A549 (cell line): Measurements from ENCODE around the gene TMEM60. TPM values are rescaled to one million over a fixed set of nuclear protein-coding genes. Genes with fewer than 3 reads are reported as not detected.

Experiments used
- ATAC-seq, 2 experiments: fragments of 200-7000 bp in 1 of 2; fragments of >200 bp in 1 of 2; cut with Nextera tagmentation in 1 of 2; cut with Tn5 transposase in 1 of 2; 3 replicates each; pipeline versions ENCODE4 v1.8.0 to v1.9.1; 2018 to 2020; ENCODE audit warnings: mild to moderate bottlenecking in 1 of 2, moderate library complexity in 1 of 2
- CTCF ChIA-PET: fragments of 300-600 bp; sonication (Branson Sonifier 250); formaldehyde crosslinking; extraction: SDS; loops from one replicate; lab custom pipeline; 2021; ENCODE audit warnings: antibody characterized with exemption, inconsistent platforms; lab: Yijun Ruan, JAX
- POLR2A ChIA-PET: fragments of 350-600 bp; formaldehyde crosslinking; extraction: SDS; loops from one replicate; lab custom pipeline; 2021; ENCODE audit warnings: antibody characterized with exemption, inconsistent platforms; lab: Yijun Ruan, JAX
- DNase-seq, 2 experiments: peaks; one replicate each; pipeline versions ENCODE4 v3.0.0 to v3.0.0-alpha.2; 2011 to 2016; ENCODE audit warnings: low read depth in 1 of 2, low spot score in 1 of 2
- FAIRE-seq: peaks from 2 replicates; lab custom pipeline; 2011; peaks lifted over from hg19 to GRCh38; lab: Jason Lieb, UNC
- H3K27ac ChIP-seq, 2 experiments: fragments of >200 bp; sonication (Bioruptor Twin); formaldehyde crosslinking; 3 replicates each; pipeline ENCODE4 v1.5.1; 2016 to 2017
- H3K4me1 ChIP-seq: fragments of >200 bp; sonication (Bioruptor Twin); formaldehyde crosslinking; 3 replicates; pipeline ENCODE4 v1.6.1; 2016
- H3K4me2 ChIP-seq: fragments of >200 bp; sonication (Bioruptor Twin); formaldehyde crosslinking; 3 replicates; pipeline ENCODE4 v1.6.1; 2016
- H3K4me3 ChIP-seq: fragments of >200 bp; sonication (Bioruptor Twin); formaldehyde crosslinking; 3 replicates; pipeline ENCODE4 v1.5.1; 2016
- H3K9me3 ChIP-seq: fragments of >200 bp; sonication (Bioruptor Twin); formaldehyde crosslinking; 3 replicates; pipeline ENCODE4 v1.6.1; 2016
- BHLHE40 ChIP-seq: IDR thresholded peaks from 2 replicates; pipeline ENCODE4 v1.6.1; 2012; ENCODE audit warnings: low read depth, low read length, inconsistent platforms
- CEBPB ChIP-seq, 2 experiments: fragments of >200 bp in 1 of 2; sonication (Bioruptor Twin) in 1 of 2; formaldehyde crosslinking in 1 of 2; IDR thresholded peaks; 2 replicates each; pipeline ENCODE4 v1.6.1; 2012 to 2016
- CHD4 ChIP-seq: fragments of 200-600 bp; sonication (generic); IDR thresholded peaks from 2 replicates; pipeline ENCODE4 v1.6.1; 2016; ENCODE audit warnings: antibody characterized with exemption, mild to moderate bottlenecking, borderline replicate concordance
- EHF ChIP-seq: fragments of 250-450 bp; sonication (Bioruptor Pico); IDR thresholded peaks from 2 replicates; pipeline ENCODE4 v1.5.0; 2020; ENCODE audit warnings: mild to moderate bottlenecking
- EHMT2 ChIP-seq: fragments of 200-600 bp; sonication (generic); IDR thresholded peaks from 2 replicates; pipeline ENCODE4 v1.6.1; 2016; ENCODE audit warnings: antibody characterized with exemption, low read depth, mild to moderate bottlenecking, moderate library complexity
- ESRRA ChIP-seq: fragments of 150-350 bp; IDR thresholded peaks from 2 replicates; pipeline ENCODE4 v1.6.1; 2014; ENCODE audit warnings: mild to moderate bottlenecking, low read length, borderline replicate concordance
- FOXS1 ChIP-seq: fragments of 250-450 bp; sonication (Bioruptor Pico); IDR thresholded peaks from 2 replicates; pipeline ENCODE4 v1.5.0; 2020; ENCODE audit warnings: mild to moderate bottlenecking, moderate library complexity
- GATA3 ChIP-seq: IDR thresholded peaks from 2 replicates; pipeline ENCODE4 v1.6.1; 2012; ENCODE audit warnings: borderline replicate concordance
- HES2 ChIP-seq: fragments of >200 bp; sonication (Bioruptor Twin); formaldehyde crosslinking; IDR thresholded peaks from 2 replicates; pipeline ENCODE4 v1.6.1; 2016
- HEYL ChIP-seq: fragments of 250-450 bp; sonication (Bioruptor Pico); IDR thresholded peaks from 2 replicates; pipeline ENCODE4 v1.8.0; 2021; ENCODE audit warnings: mild to moderate bottlenecking, moderate library complexity
- HOXB13 ChIP-seq: fragments of 250-450 bp; sonication (Bioruptor Pico); IDR thresholded peaks from 2 replicates; pipeline ENCODE4 v1.5.0; 2020; ENCODE audit warnings: low read depth, mild to moderate bottlenecking, moderate library complexity
- JUN ChIP-seq, 2 experiments: fragments of >200 bp; sonication (Bioruptor Twin); formaldehyde crosslinking; IDR thresholded peaks; 2 replicates in 1 of 2; 3 replicates in 1 of 2; pipeline ENCODE4 v1.6.1; 2016 to 2017
- JUNB ChIP-seq: fragments of >200 bp; sonication (Bioruptor Twin); formaldehyde crosslinking; IDR thresholded peaks from 2 replicates; pipeline ENCODE4 v1.6.1; 2016
- MAFK ChIP-seq: fragments of 450-650 bp; IDR thresholded peaks from 2 replicates; pipeline ENCODE4 v1.6.1; 2014; ENCODE audit not compliant: partially characterized antibody
- MAX ChIP-seq: IDR thresholded peaks from 2 replicates; pipeline ENCODE4 v1.6.1; 2012
- NFE2L2 ChIP-seq: fragments of 150-350 bp; conservative IDR thresholded peaks from 2 replicates; pipeline ENCODE4 v1.6.1; 2014; ENCODE audit warnings: low read length
- NR3C1 ChIP-seq: fragments of >200 bp; sonication (Bioruptor Twin); formaldehyde crosslinking; IDR thresholded peaks from 3 replicates; pipeline ENCODE4 v1.6.1; 2017
- RARB ChIP-seq: fragments of 250-450 bp; sonication (Bioruptor Pico); IDR thresholded peaks from 2 replicates; pipeline ENCODE4 v1.8.0; 2021; ENCODE audit warnings: mild to moderate bottlenecking, moderate library complexity
- RFX5 ChIP-seq: fragments of 450-650 bp; IDR thresholded peaks from 2 replicates; pipeline ENCODE4 v1.7.1; 2014; ENCODE audit warnings: antibody characterized with exemption, mild to moderate bottlenecking, moderate library complexity
- SMC3 ChIP-seq: fragments of >200 bp; sonication (Bioruptor Twin); formaldehyde crosslinking; IDR thresholded peaks from 3 replicates; pipeline ENCODE4 v1.6.1; 2018; ENCODE audit warnings: inconsistent platforms
- SREBF2 ChIP-seq: fragments of 450-650 bp; IDR thresholded peaks from 2 replicates; pipeline ENCODE4 v1.6.1; 2014; ENCODE audit warnings: mild to moderate bottlenecking, moderate library complexity
- TFCP2L1 ChIP-seq: fragments of 250-450 bp; sonication (Bioruptor Pico); IDR thresholded peaks from 2 replicates; pipeline ENCODE4 v1.5.0; 2021; ENCODE audit warnings: mild to moderate bottlenecking
- TP53 ChIP-seq: fragments of 250-450 bp; sonication (Bioruptor Pico); IDR thresholded peaks from 2 replicates; pipeline ENCODE4 v1.5.0; 2021; ENCODE audit warnings: mild to moderate bottlenecking, moderate library complexity
- ZNF302 ChIP-seq: fragments of 250-450 bp; sonication (Bioruptor Pico); IDR thresholded peaks from 2 replicates; pipeline ENCODE4 v1.9.0; 2021; ENCODE audit warnings: inconsistent platforms, mild to moderate bottlenecking, moderate library complexity
- ZSCAN20 ChIP-seq: fragments of 250-450 bp; sonication (Bioruptor Pico); IDR thresholded peaks from 2 replicates; pipeline ENCODE4 v1.8.0; 2022; ENCODE audit warnings: mild to moderate bottlenecking, moderate library complexity
- WGBS: methylation state at CpG from one replicate; pipeline ENCODE4 v1.1.6; 2017; ENCODE audit errors: missing lambda C conversion rate; 5-methylcytosine and 5-hydroxymethylcytosine counted together
- polyA plus RNA-seq, 4 experiments: library from polyadenylated mRNA; depleted of rRNA in 3 of 4; stranded (reverse); fragments of >200 nt; fragmentation: RNase III in 1 of 4; extraction: RNeasy Plus Mini Kit Qiagen cat#74134 plus additional on column Dnase treatment in 1 of 4; gene quantifications; 2 replicates in 3 of 4; 3 replicates in 1 of 4; pipeline ENCODE4 v1.2.3, GENCODE V29; 2011 to 2017
- TF ChIP-seq, protein P1 (sequence below): IDR thresholded peaks from 2 replicates; pipeline ENCODE4 v1.6.1; 2012; ENCODE audit warnings: low read depth, borderline replicate concordance
- TF ChIP-seq, protein P2 (sequence below): fragments of 150-350 bp; IDR thresholded peaks from 2 replicates; pipeline ENCODE4 v1.6.1; 2014; ENCODE audit warnings: low read depth, mild to moderate bottlenecking, low read length
- TF ChIP-seq, protein P3 (sequence below): fragments of >200 bp; sonication (Bioruptor Twin); formaldehyde crosslinking; IDR thresholded peaks from 3 replicates; pipeline ENCODE4 v1.5.1; 2016

The TMEM60 gene
- polyA plus RNA-seq, 2 of the 4 experiments (the other 2 are of a cell fraction): 33.8 to 54.7 TPM

GRCh38 chr7:77808517-77808916, 10.3 kb upstream of the TMEM60 start:
- Histone ChIP-seq H3K4me2 (no peak overlapping the region), H3K9me3 (peaks cover 31% of the 10 kb centered on the region), H3K4me1 (peaks cover 11% of the 10 kb centered on the region; the same call in 2 of the 3 replicates), H3K27ac (no peak overlapping the region), H3K4me3 (no peak overlapping the region)
- CTCF ChIA-PET: interaction anchor here (0.6 kb wide), 1 partner anchor 13 kb away, joined by 3 read pairs; no protein-coding TSS in a partner anchor
- ATAC-seq (no peak), FAIRE-seq (no peak), DNase-seq (no peak)
- POLR2A ChIA-PET: no interaction called here
- no peak for TF ChIP-seq JUN (IDR thresholded peaks at IDR 0.05)
- TF ChIP-seq JUNB: no peak
- no peak for TF ChIP-seq NR3C1
- TF ChIP-seq MAFK: no peak
- no peak for TF ChIP-seq HEYL (CRISPR knock-in tag)
- no peak for TF ChIP-seq CEBPB (IDR thresholded peaks at IDR 0.05)
- TF ChIP-seq, protein P1, sequence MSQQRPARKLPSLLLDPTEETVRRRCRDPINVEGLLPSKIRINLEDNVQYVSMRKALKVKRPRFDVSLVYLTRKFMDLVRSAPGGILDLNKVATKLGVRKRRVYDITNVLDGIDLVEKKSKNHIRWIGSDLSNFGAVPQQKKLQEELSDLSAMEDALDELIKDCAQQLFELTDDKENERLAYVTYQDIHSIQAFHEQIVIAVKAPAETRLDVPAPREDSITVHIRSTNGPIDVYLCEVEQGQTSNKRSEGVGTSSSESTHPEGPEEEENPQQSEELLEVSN: no peak
- TF ChIP-seq ESRRA: no peak
- no peak for TF ChIP-seq RFX5
- no peak for TF ChIP-seq BHLHE40
- TF ChIP-seq, protein P2, sequence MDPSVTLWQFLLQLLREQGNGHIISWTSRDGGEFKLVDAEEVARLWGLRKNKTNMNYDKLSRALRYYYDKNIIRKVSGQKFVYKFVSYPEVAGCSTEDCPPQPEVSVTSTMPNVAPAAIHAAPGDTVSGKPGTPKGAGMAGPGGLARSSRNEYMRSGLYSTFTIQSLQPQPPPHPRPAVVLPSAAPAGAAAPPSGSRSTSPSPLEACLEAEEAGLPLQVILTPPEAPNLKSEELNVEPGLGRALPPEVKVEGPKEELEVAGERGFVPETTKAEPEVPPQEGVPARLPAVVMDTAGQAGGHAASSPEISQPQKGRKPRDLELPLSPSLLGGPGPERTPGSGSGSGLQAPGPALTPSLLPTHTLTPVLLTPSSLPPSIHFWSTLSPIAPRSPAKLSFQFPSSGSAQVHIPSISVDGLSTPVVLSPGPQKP: no peak
- no peak for TF ChIP-seq RARB
- no peak for TF ChIP-seq EHMT2
- TF ChIP-seq TFCP2L1: no peak
- no peak for TF ChIP-seq ZSCAN20
- TF ChIP-seq CHD4: no peak
- no peak for TF ChIP-seq HES2
- no peak for TF ChIP-seq EHF (CRISPR knock-in tag)
- 94% methylated on average over 1 of the region's 1 CpG for WGBS

DNA sequence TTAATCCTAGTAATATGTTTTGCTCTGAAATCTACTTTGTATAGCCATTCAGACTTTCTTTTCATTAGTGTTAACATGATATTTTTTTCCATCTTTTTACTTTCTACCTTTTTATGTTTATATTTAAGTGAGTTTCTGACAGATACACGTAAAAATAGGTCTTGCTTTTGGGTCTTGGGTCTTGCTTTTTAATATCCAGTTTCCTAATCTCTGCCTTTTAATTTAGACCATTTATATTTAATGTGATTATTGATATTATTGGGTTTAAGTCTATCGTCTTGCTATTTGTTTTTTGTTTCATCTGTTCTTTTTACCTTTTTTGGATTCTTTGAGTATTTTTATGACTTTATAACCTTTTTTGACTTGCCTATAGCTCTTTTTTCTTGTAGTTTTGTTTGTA, 8.2 kb upstream of the TMEM60 start:
- Histone ChIP-seq H3K9me3 (peaks cover 31% of the 10 kb centered on the region), H3K4me1 (peaks cover 1% of the 10 kb centered on the region; the same call in 2 of the 3 replicates)
- ChIA-PET POLR2A (no interaction called here), CTCF (no interaction called here)
- no peak for ATAC-seq
- TF ChIP-seq, protein P3, sequence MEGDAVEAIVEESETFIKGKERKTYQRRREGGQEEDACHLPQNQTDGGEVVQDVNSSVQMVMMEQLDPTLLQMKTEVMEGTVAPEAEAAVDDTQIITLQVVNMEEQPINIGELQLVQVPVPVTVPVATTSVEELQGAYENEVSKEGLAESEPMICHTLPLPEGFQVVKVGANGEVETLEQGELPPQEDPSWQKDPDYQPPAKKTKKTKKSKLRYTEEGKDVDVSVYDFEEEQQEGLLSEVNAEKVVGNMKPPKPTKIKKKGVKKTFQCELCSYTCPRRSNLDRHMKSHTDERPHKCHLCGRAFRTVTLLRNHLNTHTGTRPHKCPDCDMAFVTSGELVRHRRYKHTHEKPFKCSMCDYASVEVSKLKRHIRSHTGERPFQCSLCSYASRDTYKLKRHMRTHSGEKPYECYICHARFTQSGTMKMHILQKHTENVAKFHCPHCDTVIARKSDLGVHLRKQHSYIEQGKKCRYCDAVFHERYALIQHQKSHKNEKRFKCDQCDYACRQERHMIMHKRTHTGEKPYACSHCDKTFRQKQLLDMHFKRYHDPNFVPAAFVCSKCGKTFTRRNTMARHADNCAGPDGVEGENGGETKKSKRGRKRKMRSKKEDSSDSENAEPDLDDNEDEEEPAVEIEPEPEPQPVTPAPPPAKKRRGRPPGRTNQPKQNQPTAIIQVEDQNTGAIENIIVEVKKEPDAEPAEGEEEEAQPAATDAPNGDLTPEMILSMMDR: no peak
- TF ChIP-seq JUN (IDR thresholded peaks at IDR 0.05): no peak
- no peak for TF ChIP-seq HOXB13 (CRISPR knock-in tag)
- no peak for TF ChIP-seq HES2
- no peak for TF ChIP-seq SMC3
- TF ChIP-seq TP53 (CRISPR knock-in tag): no peak
- TF ChIP-seq SREBF2: no peak
- TF ChIP-seq ZNF302 (CRISPR knock-in tag): no peak
- no peak for TF ChIP-seq NFE2L2
- TF ChIP-seq, protein P2: no peak
- no peak for TF ChIP-seq FOXS1
- TF ChIP-seq MAX: no peak
- no peak for TF ChIP-seq GATA3
- TF ChIP-seq, all 56 proteins: peak for 0
- 80% methylated on average over 2 of the region's 2 CpGs for WGBS
- FAIRE-seq (no peak), DNase-seq (no peak)
- Histone ChIP-seq H3K27ac (no peak overlapping the region), H3K4me2 (no peak overlapping the region), H3K4me3 (no peak overlapping the region)
